Fibroblast of mammary gland (primary cell): ENCODE data around the gene EPHB2.

Experiments
- DNase-seq: peaks from one replicate; pipeline ENCODE4 v3.0.0-alpha.2; 2010; ENCODE audit warnings: low read depth
- H3K4me3 ChIP-seq: 2 replicates; pipeline ENCODE4 v1.5.1; 2011; ENCODE audit warnings: low read depth, mild to moderate bottlenecking, low read length, moderate library complexity; ENCODE audit not compliant: control insufficient read depth
- CTCF ChIP-seq: conservative IDR thresholded peaks from 2 replicates; pipeline ENCODE4 v1.5.1; 2011; ENCODE audit warnings: low read depth, low read length, inconsistent platforms; ENCODE audit not compliant: control insufficient read depth, insufficient read depth

The EPHB2 gene

GRCh38 chr1:22709891-22710700 is 543 bp upstream of the EPHB2 start:
- TF ChIP-seq CTCF, result no peak
- peak overlapping the region; percentile 28 for H3K4me3 ChIP-seq
- peak; percentile 58 for DNase-seq

DNA sequence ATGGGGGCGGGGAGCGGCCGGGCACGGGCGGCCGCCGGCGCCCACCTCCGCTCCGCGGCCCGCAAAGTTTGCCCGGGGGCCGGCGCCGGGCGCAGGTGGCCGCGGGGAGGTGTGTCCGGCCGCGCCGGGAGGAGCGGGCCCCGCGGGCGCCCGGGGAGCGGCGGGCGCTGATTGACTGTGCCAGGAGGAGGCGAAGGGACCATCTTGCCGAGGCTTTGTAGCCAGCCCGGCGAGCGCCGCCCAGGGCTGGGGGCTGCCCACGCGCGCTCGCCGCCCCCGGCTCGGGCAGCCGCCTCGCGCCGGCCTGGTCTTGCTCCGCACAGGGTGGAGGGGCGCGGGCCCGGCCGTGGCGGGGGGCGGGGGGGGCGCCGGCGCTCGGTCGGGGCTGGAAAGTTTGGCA is 432 bp downstream of the EPHB2 start:
- no peak for DNase-seq
- no peak overlapping the region for H3K4me3 ChIP-seq
- no peak for TF ChIP-seq CTCF

DNA sequence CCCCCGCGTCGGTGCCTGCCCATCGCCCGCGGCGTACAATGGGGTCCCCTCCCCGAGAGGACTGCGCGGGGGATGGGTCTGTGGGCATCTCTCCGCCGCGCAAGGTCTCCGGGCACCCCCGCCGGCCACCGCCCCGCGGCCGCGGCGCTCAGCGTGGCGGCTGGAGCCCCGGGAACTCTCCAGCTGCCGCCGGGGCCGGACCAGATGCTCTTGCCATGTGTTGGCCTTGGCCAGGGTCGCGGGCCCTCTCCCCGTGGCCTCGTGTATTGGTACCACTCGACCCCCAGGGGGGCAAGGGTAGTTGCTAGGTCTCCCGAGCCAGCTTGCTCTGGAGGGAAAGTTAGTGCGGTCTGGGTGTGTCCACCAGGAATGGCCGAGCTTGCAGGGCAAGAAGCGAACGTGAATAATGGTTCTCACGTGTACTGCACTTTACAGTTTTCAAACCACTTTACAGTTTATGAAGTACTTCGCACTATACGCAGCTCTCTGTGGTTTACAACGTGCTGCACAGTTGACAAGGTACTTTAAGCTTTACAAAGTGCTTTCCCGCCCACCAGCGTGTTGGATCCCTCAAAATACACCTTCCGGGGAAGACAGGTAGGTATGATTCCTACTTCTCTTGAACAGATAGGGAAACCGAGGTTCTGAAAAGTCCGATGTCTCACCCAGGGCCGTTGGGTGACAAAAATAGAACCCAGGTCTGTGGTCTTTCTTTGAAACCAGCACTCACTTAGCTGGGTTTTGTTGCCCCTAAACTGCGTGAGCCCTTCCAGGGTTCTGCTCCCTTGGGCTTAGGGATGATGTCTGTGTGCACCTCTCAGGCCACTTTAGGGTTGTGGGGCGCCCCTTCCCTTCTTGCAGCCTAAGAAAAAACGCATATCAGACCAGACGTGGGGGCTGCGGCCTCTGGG is 1.2 kb downstream of the EPHB2 start:
- peak; percentile 24 for DNase-seq
- TF ChIP-seq CTCF, result no peak
- H3K4me3 ChIP-seq, result peak overlapping the region; percentile 40

- peak; percentile 57 for DNase-seq
These were observed 2.0 kb downstream of the EPHB2 start for GRCh38 chr1:22712502-22713271.

GRCh38 chr1:22714455-22714854 is 3.8 kb downstream of the EPHB2 start:
- no peak overlapping the region for H3K4me3 ChIP-seq
- DNase-seq, result no peak
- no peak for TF ChIP-seq CTCF

More at GRCh38 chr1:22712502-22713271, 2.0 kb downstream of the EPHB2 start:
- TF ChIP-seq CTCF, result no peak
- H3K4me3 ChIP-seq, result peak overlapping the region; percentile 8
